ENCODE measurements around the gene GIMAP8. TPM values are rescaled to one million over a fixed set of nuclear protein-coding genes. Genes with fewer than 3 reads are reported as not detected.

GIMAP8 gene
- total and polyA plus RNA-seq, 2 experiments from 2014 or later, result 0.06 TPM; not detected in 1

- Histone ChIP-seq H3K27ac (ENCODE audit: low read depth) (no peak overlapping the region), H3K4me1 (ENCODE audit: insufficient read depth) (no peaks in the 10 kb centered on the region), H2AFZ (no peak overlapping the region), H3K36me3 (ENCODE audit: insufficient read depth) (no peaks in the 10 kb centered on the region), H3F3A (replicated peaks; ENCODE audit: low read depth) (no peaks in the 10 kb centered on the region), H3K9me2 (ENCODE audit: insufficient read depth) (peaks cover 42% of the 10 kb centered on the region), H3K79me2 (replicated peaks; ENCODE audit: insufficient read depth) (no peaks in the 10 kb centered on the region), H3K27me3 (ENCODE audit: insufficient read depth) (no peaks in the 10 kb centered on the region), H3K4me3 (no peak overlapping the region), H3K4me2 (no peak overlapping the region), H4K20me1 (replicated peaks; ENCODE audit: insufficient read depth) (no peaks in the 10 kb centered on the region)
- TF ChIP-seq POLR2AphosphoS5 (IDR thresholded peaks at IDR 0.05; ENCODE audit: low read depth) (no peak), ZNF331 (CRISPR knock-in tag; IDR thresholded peaks at IDR 0.05; ENCODE audit: low read depth) (no peak)
- Mint-ChIP-seq H3K9me3 (peaks cover 3% of the 10 kb centered on the region; the same call in 2 of the 3 replicates), H3K36me3 (ENCODE audit: low read depth) (no peaks in the 10 kb centered on the region), H3K4me3 (no peak overlapping the region), H3K27ac (no peak overlapping the region), H3K4me1 (peaks cover 9% of the 10 kb centered on the region), H3K27me3 (ENCODE audit: insufficient read depth, low read depth, poor library complexity) (peaks cover 7% of the 10 kb centered on the region)
- ATAC-seq, result no peak
- no peak for DNase-seq (ENCODE audit: low spot score)
Measured at GRCh38 chr7:150479023-150479716, 28.7 kb downstream of the GIMAP8 start.

- no peak overlapping the region for H3K27ac Mint-ChIP-seq
- H3K4me1 Mint-ChIP-seq, result peaks cover 10% of the 10 kb centered on the region
- H3F3A ChIP-seq (replicated peaks; ENCODE audit: low read depth), result no peaks in the 10 kb centered on the region
- H3K79me2 ChIP-seq (replicated peaks; ENCODE audit: insufficient read depth), result no peaks in the 10 kb centered on the region
- H3K36me3 Mint-ChIP-seq (ENCODE audit: low read depth), result no peaks in the 10 kb centered on the region
- no peak overlapping the region for H3K27ac ChIP-seq (ENCODE audit: low read depth)
- no peaks in the 10 kb centered on the region for H4K20me1 ChIP-seq (replicated peaks; ENCODE audit: insufficient read depth)
- peaks cover 2% of the 10 kb centered on the region for H3K27me3 Mint-ChIP-seq (ENCODE audit: insufficient read depth, low read depth, poor library complexity)
- H3K4me3 ChIP-seq, result no peak overlapping the region
- DNase-seq (ENCODE audit: low spot score) (no peak), ATAC-seq (no peak)
- H3K4me3 Mint-ChIP-seq, result no peak overlapping the region
- no peak overlapping the region for H2AFZ ChIP-seq
- H3K9me3 Mint-ChIP-seq, result peaks cover 3% of the 10 kb centered on the region; the same call in 2 of the 3 replicates
- H3K4me1 ChIP-seq (ENCODE audit: insufficient read depth), result no peaks in the 10 kb centered on the region
- H3K27me3 ChIP-seq (ENCODE audit: insufficient read depth), result no peaks in the 10 kb centered on the region
- no peak overlapping the region for H3K4me2 ChIP-seq
- no peaks in the 10 kb centered on the region for H3K36me3 ChIP-seq (ENCODE audit: insufficient read depth)
- H3K9me2 ChIP-seq (ENCODE audit: insufficient read depth), result peaks cover 27% of the 10 kb centered on the region
- TF ChIP-seq JUNB (IDR thresholded peaks at IDR 0.05; ENCODE audit: unreplicated experiment) (no peak), ZNF331 (CRISPR knock-in tag; IDR thresholded peaks at IDR 0.05; ENCODE audit: low read depth) (no peak), ZNF462 (CRISPR knock-in tag; IDR thresholded peaks at IDR 0.05) (no peak), ETS1 (IDR thresholded peaks at IDR 0.05) (no peak), POLR2AphosphoS5 (IDR thresholded peaks at IDR 0.05; ENCODE audit: low read depth) (no peak), NANOG (IDR thresholded peaks at IDR 0.05; ENCODE audit: borderline replicate concordance) (no peak), CREB1 (CRISPR knock-in tag; IDR thresholded peaks at IDR 0.05; ENCODE audit: low read depth) (no peak), STAT1 (IDR thresholded peaks at IDR 0.05; ENCODE audit: unreplicated experiment) (no peak), EZH2 (IDR thresholded peaks at IDR 0.05; ENCODE audit: low read depth, unreplicated experiment) (no peak)
Measured at GRCh38 chr7:150481186-150481920, 30.9 kb downstream of the GIMAP8 start.

All from GM23338 (cell line).